COLO668 (cell line): Measurements from ENCODE around the gene EMILIN2.

Experiments used
- DNase-seq: peaks from one replicate; lab custom pipeline; 2025; ENCODE audit not compliant: unreplicated experiment; lab: John Stamatoyannopoulos, UW

The EMILIN2 gene

GRCh38 chr18:2897448-2898185, 50.8 kb downstream of the EMILIN2 start:
- no peak for DNase-seq

GRCh38 chr18:2898186-2898640, 51.4 kb downstream of the EMILIN2 start:
- DNase-seq, result no peak

GRCh38 chr18:2900684-2901422, 54.0 kb downstream of the EMILIN2 start:
- no peak for DNase-seq

- no peak for DNase-seq
Observed at GRCh38 chr18:2901423-2901985, 54.7 kb downstream of the EMILIN2 start.

DNA sequence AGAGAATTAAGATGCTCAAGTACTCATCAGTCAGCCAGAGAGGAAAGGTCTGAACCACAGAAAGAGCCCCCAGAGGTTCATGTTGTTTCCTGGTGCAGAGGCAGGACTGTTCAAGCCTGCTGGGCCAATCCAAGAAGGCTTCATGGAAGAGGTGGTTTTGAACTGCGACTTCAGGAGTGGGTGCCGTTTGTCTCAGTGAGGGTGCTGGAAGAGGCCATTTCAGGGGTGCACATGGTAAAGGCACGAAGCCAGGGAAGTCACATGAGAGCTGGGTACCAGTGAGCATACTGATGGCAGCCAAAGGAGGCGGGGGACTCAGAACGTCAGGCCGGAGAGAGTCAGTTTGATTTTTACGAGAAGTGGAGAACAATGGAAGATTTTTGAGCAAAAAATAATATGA, 55.5 kb downstream of the EMILIN2 start:
- DNase-seq, result no peak

GRCh38 chr18:2903006-2903405, 56.2 kb downstream of the EMILIN2 start:
- DNase-seq, result no peak

- DNase-seq, result peak; percentile 36
Observed at GRCh38 chr18:2905854-2906703, 59.3 kb downstream of the EMILIN2 start.

GRCh38 chr18:2906704-2907549, 60.1 kb downstream of the EMILIN2 start:
- peak; percentile 65 for DNase-seq

DNA sequence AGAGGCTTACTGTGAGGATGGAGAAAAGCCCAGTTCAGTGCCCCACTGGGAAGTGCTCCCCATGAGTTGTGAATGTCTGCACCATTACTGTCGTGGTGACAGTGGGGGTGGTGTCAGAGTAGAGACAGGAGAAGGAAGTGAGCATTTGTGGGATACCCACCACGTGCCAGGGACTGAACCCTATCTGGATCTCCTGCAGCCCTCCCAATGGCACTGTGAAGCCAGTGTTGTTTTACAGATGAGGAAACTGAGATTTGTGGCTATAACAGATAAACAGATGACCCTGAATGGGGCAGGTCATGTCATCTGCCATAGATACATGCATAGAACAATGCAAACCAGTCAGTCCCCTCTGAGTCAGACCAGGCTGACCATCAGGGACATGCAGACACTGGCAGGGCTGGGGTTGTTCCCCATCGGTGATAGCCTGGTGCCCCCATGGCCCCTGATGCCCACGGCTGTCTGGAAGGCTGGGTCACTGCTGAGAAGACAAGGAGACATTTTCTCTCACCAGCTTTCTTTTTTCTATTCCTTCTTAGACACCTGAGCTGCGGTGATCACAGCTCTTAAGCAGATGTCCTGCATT, 60.8 kb downstream of the EMILIN2 start:
- no peak for DNase-seq

GRCh38 chr18:2908166-2908945, 61.5 kb downstream of the EMILIN2 start:
- no peak for DNase-seq

GRCh38 chr18:2908946-2909335, 62.1 kb downstream of the EMILIN2 start:
- DNase-seq, result no peak

- no peak for DNase-seq
Observed at GRCh38 chr18:2909431-2910140, 62.8 kb downstream of the EMILIN2 start.

GRCh38 chr18:2910261-2910660, 63.5 kb downstream of the EMILIN2 start:
- no peak for DNase-seq

DNA sequence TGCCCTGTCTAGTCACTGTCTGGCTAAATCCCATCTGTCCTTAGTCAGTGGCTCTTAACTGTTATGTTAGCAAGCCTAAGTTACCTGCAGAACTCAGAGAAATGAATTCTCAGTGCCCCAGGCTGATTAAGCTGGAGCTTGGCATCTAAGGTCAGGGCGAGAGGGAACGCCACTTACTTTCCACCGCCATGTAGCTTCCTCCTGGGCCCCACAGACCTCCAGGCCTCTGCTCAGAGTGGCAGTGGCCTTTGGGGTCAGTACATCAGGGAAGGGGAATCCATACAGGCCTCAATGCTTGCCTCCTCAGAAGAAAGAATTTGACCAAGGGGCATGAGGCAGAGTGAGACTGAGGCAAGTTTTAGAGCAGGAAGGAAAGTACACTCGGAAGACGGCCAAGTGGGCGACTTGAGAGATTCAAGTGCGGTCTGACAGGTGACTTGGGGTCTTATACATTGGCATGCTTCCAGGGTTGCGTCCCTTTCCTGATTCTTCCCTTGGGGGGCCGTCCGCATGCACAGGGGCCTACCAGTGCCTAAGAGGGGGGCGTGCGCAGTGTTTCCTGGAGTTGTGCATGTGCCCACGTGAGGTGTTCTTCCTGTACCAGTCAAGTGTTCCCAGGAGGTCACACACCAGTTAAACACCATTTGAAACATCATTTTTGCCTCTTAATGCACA, 64.1 kb downstream of the EMILIN2 start:
- DNase-seq, result no peak

- no peak for DNase-seq
Observed at GRCh38 chr18:2911533-2911932, 64.7 kb downstream of the EMILIN2 start.

DNA sequence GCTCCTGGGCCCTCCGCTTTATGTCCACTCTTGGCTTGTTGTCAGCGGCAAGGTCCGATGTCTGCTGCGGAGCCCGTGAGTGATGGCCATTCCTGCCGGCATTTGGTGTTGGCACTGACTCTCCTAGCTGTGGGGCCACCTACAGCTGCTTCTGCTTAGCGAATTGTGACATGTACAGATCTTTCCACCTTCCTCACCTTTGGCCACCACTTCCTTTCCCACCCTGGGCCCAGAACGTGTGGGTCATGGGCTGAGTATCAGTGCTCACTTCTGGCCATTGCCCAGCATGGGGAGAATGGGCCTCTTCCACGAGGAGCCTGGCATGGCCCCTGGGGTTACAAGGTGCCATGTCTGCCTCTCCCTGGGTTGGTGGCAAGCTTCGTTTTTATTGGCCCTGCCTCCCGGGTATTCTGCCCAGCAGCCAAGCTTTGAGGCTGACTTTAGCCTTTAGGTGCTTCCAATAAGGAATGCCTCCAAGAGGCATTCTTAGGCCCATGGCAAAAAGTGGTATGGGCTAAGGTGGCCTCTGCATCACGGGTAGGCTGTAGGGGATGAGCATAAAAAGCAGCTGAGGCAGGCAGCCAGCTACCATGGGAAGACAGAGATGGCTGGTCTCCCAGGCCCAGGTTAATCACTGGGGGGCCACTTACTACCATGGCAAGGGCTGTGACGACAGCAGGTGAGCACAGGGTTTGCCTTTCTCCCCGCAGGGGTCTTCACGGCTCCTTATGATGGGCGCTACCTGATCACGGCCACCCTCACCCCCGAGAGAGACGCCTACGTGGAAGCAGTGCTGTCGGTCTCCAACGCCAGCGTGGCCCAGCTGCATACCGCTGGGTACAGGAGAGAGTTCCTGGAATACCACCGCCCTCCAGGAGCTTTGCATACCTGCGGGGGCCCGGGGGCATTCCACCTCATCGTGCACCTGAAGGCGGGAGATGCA, 65.8 kb downstream of the EMILIN2 start:
- no peak for DNase-seq
